HG03066 (cell line): ENCODE measurements around the gene EXOC5.

Source experiments
- ATAC-seq: cut with Tn5 transposase; IDR thresholded peaks from one replicate; pipeline ENCODE4 v1.9.1; 2021; ENCODE audit warnings: low read depth; ENCODE audit not compliant: unreplicated experiment

EXOC5 gene

GRCh38 chr14:57268161-57269069 is at the start of gene EXOC5, which contains the start of gene AP5M1:
Gene EXOC5, minus strand, starts transcription at chr14:57268905. Its CDS starts 257 bp downstream, at chr14:57268648.
Gene AP5M1, plus strand, starts transcription at chr14:57268971. Its CDS starts 344 bp downstream, at chr14:57269315.
- peak; percentile 89 for ATAC-seq

GRCh38 chr14:57317248-57317833 is 48.6 kb upstream of the EXOC5 start:
- no peak for ATAC-seq

GRCh38 chr14:57314396-57315089 is 45.8 kb upstream of the EXOC5 start:
- no peak for ATAC-seq

GRCh38 chr14:57302883-57303282 is 34.2 kb upstream of the EXOC5 start:
- ATAC-seq = no peak

GRCh38 chr14:57299511-57299910 is 30.8 kb upstream of the EXOC5 start:
- no peak for ATAC-seq

GRCh38 chr14:57297852-57298251 is 29.1 kb upstream of the EXOC5 start:
- ATAC-seq = no peak

GRCh38 chr14:57295239-57295638 is 26.5 kb upstream of the EXOC5 start:
- no peak for ATAC-seq

- no peak for ATAC-seq
These were observed 25.4 kb upstream of the EXOC5 start for GRCh38 chr14:57293866-57294837.

GRCh38 chr14:57291692-57292647 is 23.3 kb upstream of the EXOC5 start:
- ATAC-seq = no peak

- ATAC-seq = no peak
These were observed 22.0 kb upstream of the EXOC5 start for GRCh38 chr14:57290751-57291150.

- no peak for ATAC-seq
These were observed 19.0 kb upstream of the EXOC5 start for GRCh38 chr14:57287745-57288144.

GRCh38 chr14:57277062-57277461 is 8.4 kb upstream of the EXOC5 start:
- no peak for ATAC-seq

GRCh38 chr14:57275023-57275664 is 6.4 kb upstream of the EXOC5 start:
- no peak for ATAC-seq

GRCh38 chr14:57274551-57274950 is 5.8 kb upstream of the EXOC5 start:
- no peak for ATAC-seq

GRCh38 chr14:57273236-57273635 is 4.5 kb upstream of the EXOC5 start:
- ATAC-seq = no peak

- no peak for ATAC-seq
These were observed 2.6 kb downstream of the EXOC5 start for GRCh38 chr14:57266065-57266464.

- no peak for ATAC-seq
These were observed 6.6 kb downstream of the EXOC5 start for GRCh38 chr14:57262117-57262516.

GRCh38 chr14:57261604-57262003 is 7.1 kb downstream of the EXOC5 start:
- no peak for ATAC-seq

GRCh38 chr14:57259672-57260071 is 9.0 kb downstream of the EXOC5 start:
- no peak for ATAC-seq
